GM12892 (cell line): ENCODE data around the gene UGT1A10.

ENCODE experiments used
- POLR2A ChIP-seq: IDR thresholded peaks from 2 replicates; pipeline ENCODE4 v1.6.1; 2011; ENCODE audit warnings: low read depth, low read length, control low read depth
- POLR2AphosphoS5 ChIP-seq: IDR thresholded peaks from 2 replicates; pipeline ENCODE4 v1.6.1; 2011; ENCODE audit warnings: low read depth, low read length, control low read depth

- TF ChIP-seq POLR2A (no peak), POLR2AphosphoS5 (no peak)
Observed at GRCh38 chr2:233821709-233822100, 185.5 kb downstream of the UGT1A10 start.
